NCI-H146 (cell line): ENCODE results near the gene APLP1.
"Not testable (repeated sequence)": the region's sequence is repeated elsewhere in the genome, so short reads cannot be mapped to it uniquely, and the experiment has no call there.

Experiments used
- DNase-seq: peaks from one replicate; lab custom pipeline; 2025; lab: John Stamatoyannopoulos, UW

Gene APLP1

DNA sequence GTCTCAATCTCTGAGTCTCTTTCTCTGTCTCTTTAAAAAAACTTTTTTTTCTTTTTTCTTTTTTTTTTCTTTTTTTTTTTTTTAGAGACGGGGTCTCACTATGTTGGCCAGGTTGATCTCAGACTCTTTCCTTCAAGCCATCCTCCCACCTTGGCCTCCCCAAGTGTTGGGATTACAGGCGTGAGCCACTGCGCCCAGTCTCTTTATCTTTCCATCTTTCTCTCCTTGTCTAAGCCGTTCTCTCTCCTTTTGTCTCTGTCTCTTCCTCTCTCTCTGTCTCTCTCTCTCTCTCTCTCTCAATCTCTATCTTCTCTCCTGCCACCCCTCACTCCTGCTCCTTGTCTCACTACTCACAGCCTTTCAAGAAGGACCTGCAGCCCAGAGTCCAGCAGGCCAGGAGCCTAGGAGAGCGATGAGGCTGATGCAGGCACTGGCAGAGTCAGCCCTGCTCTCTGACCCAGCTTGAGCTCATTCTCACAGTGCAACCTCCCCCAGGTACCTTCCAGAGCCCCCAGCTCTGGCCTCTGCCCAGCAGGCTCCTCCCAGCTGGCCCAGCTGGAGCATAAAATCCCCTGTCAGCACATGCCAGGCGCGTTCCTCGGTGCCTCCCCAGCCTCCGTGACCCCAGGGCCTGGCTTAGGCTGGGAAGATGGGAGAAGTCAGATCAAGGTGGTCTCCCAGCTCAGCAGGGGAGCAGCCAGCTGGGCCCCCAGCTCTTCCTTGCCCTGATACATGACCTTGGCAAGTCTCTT is 16.2 kb upstream of the APLP1 start, which contains the start of gene NPHS1:
Gene NPHS1 (minus strand): TSS at position 476 of the 752 bp plus-strand sequence. CDS start 667 bp downstream, outside the sequence.
- DNase-seq, result no peak

DNA sequence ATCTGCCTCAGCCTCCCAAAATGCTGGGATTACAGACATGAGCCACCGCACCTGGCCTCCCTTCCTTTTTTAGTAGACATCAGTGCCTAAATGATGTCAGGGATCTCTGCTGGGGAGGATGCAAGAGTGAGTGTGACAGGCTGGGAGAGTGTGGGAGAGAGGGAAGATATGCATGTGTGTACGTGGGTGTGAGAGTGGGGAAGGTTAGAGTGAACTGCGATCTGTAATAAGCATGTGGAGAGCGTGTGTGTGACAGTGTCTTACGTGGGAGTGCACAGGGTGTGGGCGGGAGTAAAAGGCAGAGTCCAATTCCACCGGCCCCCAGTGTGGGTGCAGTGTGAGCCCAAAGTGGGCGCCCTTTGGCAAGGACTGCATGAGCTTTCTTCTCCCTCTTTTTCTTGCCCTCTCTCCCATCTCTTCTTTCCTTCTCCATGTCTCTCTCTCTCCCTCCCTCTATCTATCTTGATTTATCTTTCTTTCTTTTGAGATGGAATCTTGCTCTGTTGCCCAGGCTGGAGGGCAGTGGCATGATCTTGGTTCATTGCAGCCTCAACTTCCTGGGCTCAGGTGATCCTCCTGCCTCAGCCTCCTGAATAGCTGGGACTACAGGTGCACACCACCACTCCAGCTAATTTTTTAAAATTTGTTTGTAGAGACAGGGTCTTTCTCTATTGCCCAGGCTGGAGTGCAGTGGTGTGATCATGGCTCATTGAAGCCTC is 15.2 kb upstream of the APLP1 start:
- no peak for DNase-seq

DNA sequence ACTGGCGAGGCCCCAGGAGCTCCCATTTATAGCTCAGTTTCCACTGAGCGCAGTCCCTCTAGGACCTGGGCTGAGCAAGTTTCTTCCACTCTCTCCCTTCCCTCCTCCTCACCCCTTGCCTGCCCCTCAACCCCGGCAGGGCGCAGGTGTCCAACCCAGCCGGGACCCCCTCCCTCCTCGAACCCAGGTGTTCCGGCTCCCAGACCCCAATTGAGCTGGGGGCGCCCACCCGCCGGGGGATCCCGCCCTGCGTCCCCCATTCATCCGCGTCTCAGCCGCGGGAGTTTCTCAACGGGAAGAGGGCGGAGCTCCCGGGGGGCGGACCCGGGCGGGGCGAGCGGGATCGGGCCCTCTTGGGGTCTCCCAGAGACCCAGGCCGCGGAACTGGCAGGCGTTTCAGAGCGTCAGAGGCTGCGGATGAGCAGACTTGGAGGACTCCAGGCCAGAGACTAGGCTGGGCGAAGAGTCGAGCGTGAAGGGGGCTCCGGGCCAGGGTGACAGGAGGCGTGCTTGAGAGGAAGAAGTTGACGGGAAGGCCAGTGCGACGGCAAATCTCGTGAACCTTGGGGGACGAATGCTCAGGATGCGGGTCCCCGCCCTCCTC is 11.7 kb upstream of the APLP1 start, which contains the start of gene KIRREL2:
Gene KIRREL2 (plus strand): TSS at position 366 of the 604 bp plus-strand sequence. CDS start 209 bp downstream, at position 575.
- DNase-seq, result no peak

DNA sequence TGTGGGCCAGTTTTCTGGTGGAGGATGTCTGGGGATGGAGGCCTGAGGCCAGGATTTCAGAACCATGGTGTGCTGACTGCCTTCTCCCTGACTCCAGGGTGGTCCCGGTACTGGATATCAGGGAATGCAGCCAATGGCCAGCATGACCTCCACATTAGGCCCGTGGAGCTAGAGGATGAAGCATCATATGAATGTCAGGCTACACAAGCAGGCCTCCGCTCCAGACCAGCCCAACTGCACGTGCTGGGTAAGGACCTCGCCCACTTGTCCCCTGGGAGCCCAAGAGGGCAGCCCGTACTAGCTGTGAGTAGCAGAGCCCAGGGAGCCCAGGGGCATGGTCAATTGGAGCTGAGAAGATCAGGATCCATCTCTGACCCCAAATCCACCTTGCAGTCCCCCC is 10.1 kb upstream of the APLP1 start:
- no peak for DNase-seq

DNA sequence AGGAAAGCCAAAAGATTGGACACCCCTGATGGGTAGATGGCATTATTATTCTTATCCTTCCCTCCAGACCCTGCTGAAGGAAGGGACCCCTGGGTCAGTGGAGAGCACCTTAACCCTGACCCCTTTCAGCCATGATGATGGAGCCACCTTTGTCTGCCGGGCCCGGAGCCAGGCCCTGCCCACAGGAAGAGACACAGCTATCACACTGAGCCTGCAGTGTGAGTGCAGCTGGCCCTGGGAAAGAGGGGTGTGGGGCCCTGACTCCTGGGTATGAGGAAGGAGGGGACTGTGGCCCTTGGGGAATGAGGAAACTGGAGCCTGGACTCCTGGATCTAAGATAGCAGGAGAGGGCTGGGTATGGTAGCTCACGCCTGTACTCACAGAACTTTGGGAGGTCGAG is 9.0 kb upstream of the APLP1 start:
- no peak for DNase-seq

DNA sequence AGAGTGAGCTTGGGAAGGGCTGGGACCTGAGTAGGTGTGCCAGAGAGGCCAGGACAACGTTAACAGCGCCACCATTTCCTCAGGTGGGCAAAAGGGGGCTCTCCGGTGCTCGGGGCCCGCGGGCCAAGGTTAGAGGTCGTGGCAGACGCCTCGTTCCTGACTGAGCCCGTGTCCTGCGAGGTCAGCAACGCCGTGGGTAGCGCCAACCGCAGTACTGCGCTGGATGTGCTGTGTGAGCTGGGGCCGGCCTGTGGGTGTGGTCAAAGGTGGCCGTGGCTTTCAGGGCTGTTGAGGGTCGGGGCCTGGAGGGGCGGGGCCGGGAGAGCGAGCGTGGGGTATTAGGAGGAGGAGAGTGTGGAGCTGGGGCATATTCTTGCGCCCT is 7.9 kb upstream of the APLP1 start:
- DNase-seq, result no peak

DNA sequence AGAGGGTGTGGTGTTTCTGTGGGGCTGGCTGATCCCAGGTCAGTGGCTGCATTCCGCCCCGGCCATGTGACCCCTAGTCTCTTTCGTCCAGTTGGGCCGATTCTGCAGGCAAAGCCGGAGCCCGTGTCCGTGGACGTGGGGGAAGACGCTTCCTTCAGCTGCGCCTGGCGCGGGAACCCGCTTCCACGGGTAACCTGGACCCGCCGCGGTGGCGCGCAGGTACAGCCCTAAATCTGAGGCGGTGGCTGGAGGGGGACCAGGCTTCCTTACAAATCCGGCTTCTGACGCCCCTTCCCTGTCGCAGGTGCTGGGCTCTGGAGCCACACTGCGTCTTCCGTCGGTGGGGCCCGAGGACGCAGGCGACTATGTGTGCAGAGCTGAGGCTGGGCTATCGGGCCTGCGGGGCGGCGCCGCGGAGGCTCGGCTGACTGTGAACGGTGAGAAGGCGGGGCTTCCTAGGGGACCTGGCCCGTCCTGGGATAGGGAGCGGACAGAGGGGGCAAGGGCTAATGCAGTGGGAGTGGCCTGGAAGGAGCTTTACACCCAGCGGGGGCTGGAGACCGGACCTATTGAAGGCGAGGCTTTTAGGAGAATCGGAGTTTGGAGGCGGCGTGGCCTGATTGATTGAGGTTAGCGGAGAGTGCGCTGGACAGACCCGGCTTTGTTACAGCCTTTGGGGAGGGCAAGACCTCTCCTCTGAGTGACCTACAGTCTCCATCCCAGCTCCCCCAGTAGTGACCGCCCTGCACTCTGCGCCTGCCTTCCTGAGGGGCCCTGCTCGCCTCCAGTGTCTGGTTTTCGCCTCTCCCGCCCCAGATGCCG is 7.3 kb upstream of the APLP1 start:
- peak; percentile 33 for DNase-seq

DNA sequence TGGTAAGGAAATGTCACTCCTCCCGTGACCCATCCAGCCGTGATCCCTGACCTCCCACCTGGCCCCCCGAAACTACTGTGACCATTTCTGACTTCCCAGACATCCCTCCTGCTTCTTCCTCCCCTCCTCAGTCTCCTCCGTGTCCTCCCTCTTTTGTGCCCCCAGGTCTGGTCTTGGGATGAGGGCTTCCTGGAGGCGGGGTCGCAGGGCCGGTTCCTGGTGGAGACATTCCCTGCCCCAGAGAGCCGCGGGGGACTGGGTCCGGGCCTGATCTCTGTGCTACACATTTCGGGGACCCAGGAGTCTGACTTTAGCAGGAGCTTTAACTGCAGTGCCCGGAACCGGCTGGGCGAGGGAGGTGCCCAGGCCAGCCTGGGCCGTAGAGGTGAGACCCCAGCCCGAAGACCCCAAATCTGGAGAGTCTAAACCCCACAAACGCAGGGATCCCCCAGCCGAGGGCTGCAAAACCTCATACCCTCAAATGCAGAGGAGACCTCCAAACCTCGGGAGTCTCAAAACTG is 6.7 kb upstream of the APLP1 start:
- no peak for DNase-seq

DNA sequence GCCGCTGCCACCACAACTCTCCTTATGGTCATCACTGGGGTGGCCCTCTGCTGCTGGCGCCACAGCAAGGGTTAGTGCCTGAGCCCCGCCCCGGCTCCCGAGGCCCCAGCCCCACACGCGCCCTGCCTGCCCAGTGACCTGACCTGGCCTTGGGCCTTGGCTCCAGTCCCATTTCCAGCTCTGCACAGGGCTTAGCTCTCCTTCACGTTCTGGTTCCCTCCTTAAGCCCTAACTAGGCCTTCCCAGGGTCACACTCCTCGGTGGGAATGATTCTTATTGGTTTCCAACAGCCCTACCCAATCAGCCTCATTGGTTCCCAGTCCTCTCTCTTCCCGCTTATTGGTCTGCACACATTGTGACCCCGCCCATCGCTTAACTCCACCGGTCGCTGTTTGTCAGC is 5.8 kb upstream of the APLP1 start:
- DNase-seq, result peak; percentile 8

DNA sequence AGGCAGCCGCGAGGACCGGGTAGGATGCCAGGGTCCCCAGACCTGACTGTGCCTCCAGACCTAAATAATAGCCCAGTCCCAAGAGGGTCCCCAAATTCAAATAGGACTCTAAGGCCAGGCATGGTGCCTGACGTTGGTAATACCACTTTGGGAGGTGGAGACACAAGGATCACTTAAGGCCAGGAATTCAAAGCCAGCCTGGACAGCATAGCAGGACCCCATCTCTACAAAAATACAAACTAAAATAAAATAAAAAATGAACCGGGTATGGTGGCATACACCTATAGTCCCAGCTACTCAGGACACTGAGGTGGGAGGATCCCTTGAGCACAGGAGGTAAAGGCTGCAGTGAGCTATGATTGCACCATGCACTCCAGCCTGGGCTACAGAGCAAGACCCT is 5.4 kb upstream of the APLP1 start:
- no peak for DNase-seq

DNA sequence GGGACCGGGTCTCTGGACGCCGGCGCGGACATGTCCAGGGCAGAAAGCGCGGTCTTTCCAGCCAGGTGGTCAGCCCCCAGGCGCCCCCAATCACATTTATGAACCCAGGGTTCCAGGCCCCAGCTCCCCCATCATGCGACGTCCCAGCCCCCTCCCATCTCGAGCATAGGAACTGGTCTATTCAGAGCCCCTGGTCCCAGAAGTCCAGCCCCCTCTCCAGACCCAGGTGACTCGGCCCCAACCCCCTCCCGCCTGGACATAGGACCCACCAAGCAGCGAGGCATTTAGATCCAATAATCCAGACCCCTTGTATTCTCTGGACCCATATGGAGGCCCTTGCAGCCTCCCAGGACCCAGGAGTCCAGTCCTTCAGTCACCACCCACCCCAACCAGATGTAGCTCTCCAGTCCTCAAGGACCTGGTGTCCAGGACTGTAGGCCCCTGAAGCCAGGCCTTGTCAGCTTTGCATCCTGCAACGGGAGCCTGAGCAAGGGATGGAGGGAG is 501 bp downstream of the APLP1 start:
- DNase-seq, result peak; percentile 52

DNA sequence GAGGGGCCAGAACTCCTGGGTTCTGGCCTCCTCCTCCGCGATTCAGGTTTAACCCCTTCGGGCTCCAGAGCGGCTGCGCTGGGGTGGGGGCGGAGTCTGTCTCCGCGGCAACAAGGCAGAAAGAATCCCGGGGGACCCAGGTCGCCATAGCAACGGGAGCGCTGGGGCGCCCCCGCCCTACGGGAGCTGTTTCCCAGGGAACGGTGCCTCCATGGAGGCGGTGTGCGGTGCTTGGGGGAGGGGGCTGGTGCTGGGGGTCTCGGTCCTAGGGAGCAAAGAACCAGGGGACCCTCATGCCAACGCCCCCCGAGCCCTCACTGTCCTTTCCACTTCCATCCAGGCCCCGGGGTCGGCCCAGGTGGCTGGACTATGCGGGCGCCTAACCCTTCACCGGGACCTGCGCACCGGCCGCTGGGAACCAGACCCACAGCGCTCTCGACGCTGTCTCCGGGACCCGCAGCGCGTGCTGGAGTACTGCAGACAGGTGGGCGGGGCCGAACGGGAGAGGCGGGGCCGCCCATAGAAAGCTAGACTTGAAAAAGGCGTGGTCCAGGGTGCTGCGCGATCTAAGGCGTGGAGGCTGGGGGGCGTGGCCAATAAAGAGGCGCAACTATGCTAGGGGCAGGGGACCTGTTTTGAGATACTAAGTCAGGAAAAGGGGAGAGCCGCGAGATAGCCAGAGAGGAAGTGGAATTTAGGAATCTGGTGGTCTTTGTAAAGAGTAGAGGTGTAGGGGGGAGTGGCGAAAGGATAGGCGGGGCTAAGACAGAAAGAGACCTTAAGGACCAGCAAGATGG is 1.2 kb downstream of the APLP1 start:
- DNase-seq, result peak; percentile 95

DNA sequence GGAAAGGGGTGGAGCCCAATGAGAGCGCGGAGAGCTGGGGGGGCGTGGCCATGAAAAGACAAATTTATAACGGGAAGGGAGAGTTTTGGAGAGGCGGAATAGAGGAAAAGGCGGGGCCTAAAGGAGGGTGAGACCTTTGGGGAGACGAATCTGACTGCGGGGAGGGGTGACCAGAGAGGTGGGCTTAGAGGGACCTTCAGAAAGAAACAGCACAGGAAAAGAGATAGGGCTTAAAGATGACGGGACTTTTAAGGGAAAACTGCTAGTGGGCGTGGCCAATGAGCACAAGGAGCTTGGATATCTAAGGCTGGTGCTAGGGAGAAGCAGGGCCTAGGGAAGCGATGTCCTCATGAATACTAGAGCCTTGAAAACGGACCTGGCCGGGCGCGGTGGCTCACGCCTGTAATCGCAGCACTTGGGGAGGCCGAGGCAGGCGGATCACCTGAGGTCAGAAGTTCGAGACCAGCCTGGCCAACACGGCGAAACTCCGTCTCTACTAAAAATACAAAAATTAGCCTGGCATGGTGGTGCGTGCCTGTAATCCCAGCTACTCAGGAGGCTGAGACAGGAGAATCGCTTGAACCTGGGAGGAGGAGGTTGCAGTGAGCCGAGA is 1.9 kb downstream of the APLP1 start:
- not testable (repeated sequence) for DNase-seq

DNA sequence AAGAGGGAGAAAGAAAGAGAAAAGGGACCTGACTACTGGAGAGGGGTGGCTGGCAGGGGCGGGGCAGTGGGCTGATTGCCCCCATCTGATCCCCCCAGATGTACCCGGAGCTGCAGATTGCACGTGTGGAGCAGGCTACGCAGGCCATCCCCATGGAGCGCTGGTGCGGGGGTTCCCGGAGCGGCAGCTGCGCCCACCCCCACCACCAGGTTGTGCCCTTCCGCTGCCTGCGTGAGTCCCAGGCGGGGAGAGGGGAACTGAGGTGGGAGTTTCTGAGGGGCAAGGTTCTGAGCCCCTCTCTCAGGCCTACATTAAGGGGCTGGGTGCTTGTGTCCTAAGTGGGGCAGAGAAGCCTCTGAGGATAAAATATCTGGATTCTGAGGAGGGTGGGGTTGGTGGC is 2.4 kb downstream of the APLP1 start:
- DNase-seq, result no peak

DNA sequence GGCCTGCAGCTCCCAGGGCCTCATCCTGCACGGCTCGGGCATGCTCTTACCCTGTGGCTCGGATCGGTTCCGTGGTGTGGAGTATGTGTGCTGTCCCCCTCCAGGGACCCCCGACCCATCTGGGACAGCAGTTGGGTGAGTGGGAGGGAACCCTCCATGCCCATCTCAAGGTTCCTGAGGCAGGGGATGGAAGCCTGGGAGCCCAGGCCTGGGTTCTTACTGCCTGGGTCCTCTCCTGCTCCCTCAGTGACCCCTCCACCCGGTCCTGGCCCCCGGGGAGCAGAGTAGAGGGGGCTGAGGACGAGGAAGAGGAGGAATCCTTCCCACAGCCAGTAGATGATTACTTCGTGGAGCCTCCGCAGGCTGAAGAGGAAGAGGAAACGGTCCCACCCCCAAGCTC is 3.2 kb downstream of the APLP1 start:
- DNase-seq, result no peak

DNA sequence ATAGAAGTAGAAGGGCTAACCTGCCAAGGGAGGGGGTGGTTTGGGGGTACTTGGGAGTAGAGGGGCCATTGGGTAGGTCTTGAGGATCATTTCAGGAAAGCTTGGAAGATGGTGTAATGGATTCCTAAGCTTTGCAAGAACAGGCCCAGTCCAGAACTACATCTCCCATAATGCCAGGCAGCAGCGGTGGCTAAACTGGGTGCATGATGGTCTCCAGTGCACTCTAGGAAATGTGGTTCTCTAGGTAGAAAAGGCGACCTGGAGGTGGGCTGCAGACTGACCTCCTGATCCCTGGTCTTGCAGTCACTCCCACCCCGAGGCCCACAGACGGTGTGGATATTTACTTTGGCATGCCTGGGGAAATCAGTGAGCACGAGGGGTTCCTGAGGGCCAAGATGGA is 3.8 kb downstream of the APLP1 start:
- DNase-seq, result no peak

DNA sequence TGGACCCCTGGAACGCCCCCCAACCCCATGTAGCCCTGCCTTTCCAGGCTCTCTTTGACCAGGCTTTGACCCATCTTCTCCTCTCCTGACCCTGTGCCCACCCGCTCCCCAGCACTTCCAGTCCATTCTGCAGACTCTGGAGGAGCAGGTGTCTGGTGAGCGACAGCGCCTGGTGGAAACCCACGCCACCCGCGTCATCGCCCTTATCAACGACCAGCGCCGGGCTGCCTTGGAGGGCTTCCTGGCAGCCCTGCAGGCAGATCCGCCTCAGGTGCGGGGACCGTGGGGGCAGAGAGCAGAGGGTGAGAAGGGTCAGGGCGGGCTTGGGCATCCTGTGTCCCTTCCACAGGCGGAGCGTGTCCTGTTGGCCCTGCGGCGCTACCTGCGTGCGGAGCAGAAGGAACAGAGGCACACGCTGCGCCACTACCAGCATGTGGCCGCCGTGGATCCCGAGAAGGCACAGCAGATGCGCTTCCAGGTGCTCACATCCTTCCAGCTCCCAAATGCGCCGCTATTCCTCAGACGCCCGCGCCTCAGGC is 6.1 kb downstream of the APLP1 start:
- DNase-seq, result no peak

DNA sequence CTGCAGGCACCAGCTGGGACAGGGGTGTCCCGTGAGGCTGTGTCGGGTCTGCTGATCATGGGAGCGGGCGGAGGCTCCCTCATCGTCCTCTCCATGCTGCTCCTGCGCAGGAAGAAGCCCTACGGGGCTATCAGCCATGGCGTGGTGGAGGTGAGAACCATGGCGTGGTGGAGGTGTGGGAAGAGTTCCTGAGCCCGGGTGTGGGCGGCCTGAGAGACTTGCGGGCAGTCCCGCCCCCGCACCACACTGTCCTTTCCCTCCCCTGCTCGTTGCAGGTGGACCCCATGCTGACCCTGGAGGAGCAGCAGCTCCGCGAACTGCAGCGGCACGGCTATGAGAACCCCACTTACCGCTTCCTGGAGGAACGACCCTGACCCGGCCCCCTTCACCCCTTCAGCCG is 10.7 kb downstream of the APLP1 start:
- DNase-seq, result no peak

DNA sequence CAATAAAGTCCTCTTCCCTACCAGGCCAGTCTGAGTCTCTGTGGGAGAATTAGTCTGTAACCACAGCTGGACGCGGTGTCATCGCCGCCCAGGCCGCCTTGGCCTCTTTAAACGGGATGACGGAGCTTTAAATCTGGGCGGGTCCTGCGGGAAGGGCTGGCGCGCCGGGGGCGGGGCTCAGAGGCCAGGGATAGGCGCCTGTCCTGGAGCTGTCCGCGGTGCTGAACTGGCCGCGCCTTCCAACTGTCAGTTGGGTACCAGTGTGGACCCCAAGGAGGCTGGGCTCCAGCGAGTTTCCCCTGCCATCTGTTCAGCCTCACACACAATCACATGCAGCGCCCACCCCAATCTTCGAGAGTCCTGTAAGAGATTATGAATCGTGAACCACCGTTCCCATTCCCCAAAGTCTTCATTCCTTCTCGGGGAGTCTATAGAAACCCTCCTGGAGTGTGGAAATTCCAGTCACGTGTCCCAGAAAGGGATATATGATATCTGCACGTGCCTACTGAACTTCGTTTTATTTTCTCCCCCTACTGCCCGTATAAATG is 11.5 kb downstream of the APLP1 start:
- DNase-seq, result peak; percentile 52
